Activated CD8-positive, alpha-beta memory T cell treated with anti-CD3 and anti-CD28 coated beads for 36 hours (primary cell): ENCODE measurements around the gene TMEM87B. TPM values are rescaled to one million over a fixed set of nuclear protein-coding genes. Genes with fewer than 3 reads are reported as not detected.

ENCODE experiments used
- total RNA-seq, 2 experiments: library from RNA; stranded (reverse); gene quantifications; one replicate each; pipeline ENCODE4 v1.2.3, GENCODE V29; 2021

Gene TMEM87B
- total RNA-seq, 2 experiments from 2014 or later: 14.8 to 16.0 TPM

Other genes with a start within 250 kb of the TMEM87B start
- 100 to 1,000 TPM; 137 to 146 TPM for gene ANAPC1, start 171.1 kb upstream of the TMEM87B start, total RNA-seq
- gene MERTK, start 156.7 kb upstream of the TMEM87B start, total RNA-seq: under 1 TPM; 0.51 to 0.65 TPM
- gene FBLN7, start 83.1 kb downstream of the TMEM87B start, total RNA-seq: 1 to 10 TPM; 3.1 to 3.7 TPM
- gene ZC3H8, start 199.8 kb downstream of the TMEM87B start, total RNA-seq: 10 to 100 TPM; 25.3 to 26.2 TPM
- 1 to 10 TPM; 3.3 to 3.8 TPM for gene ZC3H6, start 220.3 kb downstream of the TMEM87B start, total RNA-seq